Endometrial microvascular endothelial cells (primary cell): ENCODE results near the gene DLK1. TPM values are rescaled to one million over a fixed set of nuclear protein-coding genes. Genes with fewer than 3 reads are reported as not detected.

Experiments
- in situ Hi-C: cut with HindIII; loops from 2 replicates; pipeline ENCODE4 v1.10.0; 2017; ENCODE audit warnings: low sequenced_read_pairs, low pct_unique_long_range_greater_than_20kb; ENCODE audit errors: inconsistent ontology term
- total RNA-seq: library from RNA; depleted of rRNA; stranded (reverse); fragments of >200 nt; gene quantifications from one replicate; pipeline ENCODE4 v1.2.3, GENCODE V29; 2015; ENCODE audit errors: inconsistent ontology term

DLK1 gene
- not detected for total RNA-seq

DNA sequence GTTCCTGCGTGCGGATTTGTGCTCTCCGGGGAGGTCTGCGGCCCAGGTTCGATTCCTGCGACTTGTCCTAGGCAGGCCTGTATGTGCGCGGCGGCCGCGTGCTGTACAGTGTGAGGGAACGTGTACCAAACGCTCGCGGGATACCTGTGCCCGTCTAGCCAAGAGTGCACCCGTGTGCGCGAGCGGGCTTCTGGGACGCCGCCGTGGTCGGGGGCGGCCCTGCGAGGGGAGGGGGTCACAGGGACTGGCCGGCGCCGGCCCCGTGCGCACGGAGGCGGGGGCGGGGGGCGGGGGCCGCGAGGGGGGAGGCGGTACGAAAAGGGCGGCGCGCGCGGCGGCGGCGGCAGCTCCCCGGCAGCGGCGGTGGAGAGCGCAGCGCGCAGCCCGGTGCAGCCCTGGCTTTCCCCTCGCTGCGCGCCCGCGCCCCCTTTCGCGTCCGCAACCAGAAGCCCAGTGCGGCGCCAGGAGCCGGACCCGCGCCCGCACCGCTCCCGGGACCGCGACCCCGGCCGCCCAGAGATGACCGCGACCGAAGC, at the start of gene DLK1:
DLK1 (plus strand) TSS at position 343 of the 536 bp plus-strand sequence; CDS start at position 520, 177 bp downstream.
- in situ Hi-C loops: no loop called here

DNA sequence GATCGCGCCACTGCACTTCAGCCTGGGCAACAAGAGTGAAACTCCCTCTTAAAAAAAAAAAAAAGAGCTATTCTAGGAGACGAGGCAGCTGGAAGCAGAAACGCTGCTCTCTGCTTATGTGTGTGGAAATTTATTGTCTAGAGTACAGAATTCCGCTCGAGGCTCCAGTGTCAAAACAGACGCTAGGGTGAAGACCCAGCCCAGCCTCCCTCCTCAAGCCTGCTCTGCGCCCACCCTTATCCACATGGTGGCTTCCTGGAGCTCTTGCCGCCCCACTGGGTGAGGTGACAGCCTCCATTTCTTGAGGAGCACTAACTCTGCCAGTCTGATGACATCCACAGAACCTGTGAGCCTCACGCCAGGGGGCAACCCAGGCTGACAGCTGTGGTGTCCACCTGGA, 49.5 kb upstream of the DLK1 start:
- in situ Hi-C loops: no loop called here

DNA sequence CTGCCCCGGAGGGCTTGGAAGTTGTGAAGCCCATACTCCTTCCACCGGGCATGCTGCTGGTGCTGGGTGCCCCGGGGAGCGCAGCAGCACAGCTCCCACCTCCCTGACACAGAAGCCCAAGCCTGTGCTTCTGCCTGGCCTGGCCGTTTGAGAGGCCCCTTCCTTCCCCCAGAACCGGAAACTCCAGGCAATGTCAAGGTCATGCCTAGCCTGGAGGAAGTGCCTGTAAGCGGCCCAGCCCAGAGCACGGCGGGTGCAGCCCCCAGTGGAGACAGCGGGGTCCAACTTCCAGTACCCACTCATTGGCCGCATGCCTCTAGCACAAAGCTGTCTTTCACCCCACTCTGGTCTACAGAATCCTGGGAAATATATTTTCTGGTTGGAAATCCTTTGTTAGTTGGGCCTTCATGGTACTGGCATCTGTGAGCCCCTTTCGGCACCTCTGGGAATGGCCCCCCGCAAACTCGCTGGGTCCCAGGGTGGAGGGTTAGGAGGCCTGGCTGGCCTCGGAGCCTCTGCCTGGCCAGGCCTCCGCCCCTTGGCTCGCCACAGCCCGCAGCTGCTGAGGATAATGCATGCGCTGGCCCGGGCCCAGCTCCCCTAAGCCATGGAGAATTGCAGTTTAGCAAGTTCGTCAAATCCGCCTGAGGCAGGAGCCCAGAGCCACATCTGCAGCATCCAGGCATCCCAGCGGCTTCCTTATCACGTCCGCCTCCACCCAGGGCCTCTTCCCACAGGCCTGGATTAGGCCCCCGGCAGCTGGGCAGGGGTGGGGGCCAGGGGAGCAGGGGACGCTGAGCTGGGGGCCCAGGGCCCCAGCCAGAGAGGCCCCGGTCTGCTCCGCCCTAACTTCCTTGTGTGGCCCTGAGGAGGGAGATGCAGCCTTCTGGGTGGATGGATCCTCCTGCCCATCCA, 48.9 kb upstream of the DLK1 start:
- in situ Hi-C loops: no loop called here

DNA sequence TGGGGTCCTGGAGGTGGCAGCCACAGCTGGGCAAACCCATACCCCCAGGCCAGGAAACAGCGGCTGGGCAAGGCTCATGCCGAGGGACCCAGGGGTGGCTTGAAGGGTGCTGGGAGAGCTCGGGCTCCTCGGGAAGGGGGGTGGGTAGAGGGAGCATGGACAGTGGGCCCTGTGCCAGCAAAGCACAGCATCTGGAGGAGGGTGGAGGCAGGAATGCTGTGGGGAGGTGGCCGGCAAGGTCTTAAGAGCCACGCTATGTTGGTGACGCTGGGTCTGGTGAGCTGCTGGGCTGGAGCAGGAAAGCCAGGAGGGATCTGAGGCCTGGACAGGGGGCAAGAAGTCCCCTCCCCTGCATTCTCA, 48.2 kb upstream of the DLK1 start:
- in situ Hi-C loops: no loop called here

DNA sequence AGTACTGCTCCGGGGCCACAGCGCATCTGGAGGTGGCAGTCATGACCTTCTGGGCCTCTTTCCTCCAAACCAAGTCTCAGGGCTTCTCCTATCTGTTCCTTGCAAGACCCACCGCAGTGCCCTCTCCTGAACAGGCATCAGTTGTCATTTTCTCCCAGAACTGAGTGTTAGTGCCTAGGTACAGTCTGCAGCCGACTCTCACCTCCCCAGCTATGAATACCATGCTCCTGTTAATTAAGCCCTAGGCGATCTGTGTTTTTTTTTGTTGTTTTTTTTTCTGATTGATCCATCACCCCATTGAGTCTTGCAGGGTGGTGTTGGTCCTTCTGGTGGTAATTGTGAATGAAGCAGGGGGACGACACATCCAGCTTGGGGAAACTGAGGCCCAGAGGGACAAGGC, 47.5 kb upstream of the DLK1 start:
- in situ Hi-C loops: no loop called here

DNA sequence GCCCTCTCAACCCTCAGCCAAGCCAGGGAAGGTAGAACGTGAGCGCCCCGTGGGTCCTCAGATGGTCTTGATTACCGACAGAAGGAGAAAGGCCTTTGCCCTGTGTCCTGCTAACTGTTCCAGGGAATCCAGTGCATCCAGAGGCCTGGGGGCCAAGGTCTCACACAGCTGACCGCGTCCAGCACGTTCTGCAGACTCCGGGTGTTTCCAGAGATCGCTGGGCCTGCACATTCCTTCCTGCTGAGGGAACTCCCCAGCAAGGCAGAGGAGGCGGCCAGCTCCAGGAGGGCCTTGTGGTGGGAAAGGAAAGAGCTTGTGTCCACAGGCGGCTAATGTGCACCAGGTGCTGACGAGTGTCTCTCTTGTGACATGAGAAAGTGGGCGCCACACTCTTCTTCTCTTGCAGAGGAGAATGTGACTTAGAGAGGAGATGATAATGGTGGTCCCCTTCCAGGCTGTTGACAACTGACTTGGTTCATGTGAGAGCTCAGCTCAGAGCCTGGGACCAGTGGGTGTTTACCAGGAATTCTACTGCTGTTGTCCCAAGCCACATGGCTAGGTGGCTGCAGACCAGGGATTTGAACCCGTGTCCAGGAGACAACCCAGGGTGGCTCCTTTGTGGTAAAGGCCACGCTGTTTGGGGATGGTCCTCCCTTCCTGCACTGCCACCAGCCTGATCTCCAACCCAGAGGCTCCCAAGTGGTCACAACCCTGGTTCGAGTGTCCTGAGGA, 46.8 kb upstream of the DLK1 start:
- in situ Hi-C loops: no loop called here

DNA sequence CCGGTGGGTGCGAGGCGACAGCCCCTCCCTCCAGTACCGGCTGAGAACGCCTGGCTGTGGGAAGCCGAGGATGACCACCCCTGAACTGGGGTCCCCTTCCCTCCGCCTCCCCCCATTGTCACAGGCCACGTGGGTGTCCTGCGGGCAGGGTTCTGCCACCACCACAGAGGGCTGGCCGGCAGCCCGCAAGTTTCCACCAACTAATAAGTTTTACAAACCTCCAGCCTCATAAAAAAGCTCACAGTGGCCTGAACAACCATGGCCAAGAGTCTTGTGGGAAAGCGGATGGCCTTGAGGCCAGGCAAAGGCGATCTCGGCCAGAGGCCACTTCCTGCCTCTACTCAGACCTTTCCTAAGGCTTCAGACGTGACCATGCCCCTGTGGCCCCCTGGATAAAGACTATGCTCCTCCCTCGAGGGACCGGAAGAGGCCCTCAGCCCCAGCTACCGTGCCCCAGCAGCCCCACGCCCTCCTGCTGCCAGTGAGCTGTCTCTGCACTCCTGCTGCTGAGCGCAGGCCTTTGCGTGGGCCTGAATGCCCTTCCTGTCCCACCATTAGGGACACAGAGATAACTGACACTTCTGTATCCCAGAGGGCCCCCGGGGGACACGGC, 46.1 kb upstream of the DLK1 start:
- in situ Hi-C loops: no loop called here

DNA sequence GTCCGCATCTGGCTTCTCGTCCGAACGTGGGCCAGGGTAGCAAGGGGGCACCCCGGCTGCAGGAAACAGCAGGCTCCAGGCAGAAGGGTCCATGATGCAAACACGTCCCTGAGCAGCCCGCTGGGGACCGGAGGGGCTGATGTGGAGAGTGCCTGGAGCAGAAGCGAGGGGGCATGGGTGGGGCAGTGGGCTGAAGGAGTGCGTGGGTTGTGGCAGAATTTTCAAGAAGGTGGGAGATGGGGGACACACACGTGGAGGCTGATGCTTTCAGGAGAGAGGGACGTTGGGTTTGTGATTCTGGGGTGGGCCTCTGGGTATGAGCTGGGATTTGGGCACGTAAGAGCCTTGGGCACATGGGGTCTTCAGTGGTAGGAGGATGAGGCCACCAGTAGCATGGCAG, 45.6 kb upstream of the DLK1 start:
- in situ Hi-C loops: no loop called here

DNA sequence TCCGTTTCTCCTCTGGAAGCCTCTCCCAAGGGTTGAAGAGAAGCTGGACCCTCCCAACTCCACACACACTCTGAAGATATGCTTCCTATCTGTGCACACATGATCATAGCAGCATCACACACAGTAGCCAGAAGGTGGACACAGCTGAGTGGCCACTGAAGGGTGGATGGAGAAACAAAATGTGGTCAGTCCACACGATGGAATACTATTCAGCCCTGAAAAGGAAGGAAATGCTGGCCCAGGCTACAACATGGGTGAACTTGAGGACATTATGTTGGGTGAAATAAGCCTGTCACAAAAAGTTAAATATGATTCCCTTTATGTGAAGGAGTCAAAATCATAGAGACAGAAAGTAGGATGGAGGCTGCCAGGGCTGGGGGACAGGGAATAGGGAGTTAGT, 43.9 kb upstream of the DLK1 start:
- in situ Hi-C loops: no loop called here

DNA sequence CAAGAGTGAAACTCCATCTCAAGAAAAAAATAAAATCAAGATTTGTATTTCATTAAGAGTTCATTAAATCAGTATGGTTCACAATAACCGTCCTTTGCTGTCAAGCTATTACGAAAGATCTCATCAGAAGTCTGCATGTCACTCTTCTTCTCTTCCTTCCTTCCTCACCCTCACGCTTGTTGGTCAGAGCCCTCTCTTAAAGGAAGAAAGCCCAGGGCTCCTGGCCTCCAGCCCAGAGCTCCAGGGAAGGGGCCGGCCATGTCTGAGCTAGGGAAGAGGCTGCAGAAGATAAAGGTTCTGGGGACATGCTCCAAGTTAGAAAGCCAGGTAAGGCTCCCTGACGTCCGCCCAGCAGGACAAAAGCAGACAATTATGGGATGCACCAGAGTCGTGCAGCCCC, 43.1 kb upstream of the DLK1 start:
- in situ Hi-C loops: no loop called here

DNA sequence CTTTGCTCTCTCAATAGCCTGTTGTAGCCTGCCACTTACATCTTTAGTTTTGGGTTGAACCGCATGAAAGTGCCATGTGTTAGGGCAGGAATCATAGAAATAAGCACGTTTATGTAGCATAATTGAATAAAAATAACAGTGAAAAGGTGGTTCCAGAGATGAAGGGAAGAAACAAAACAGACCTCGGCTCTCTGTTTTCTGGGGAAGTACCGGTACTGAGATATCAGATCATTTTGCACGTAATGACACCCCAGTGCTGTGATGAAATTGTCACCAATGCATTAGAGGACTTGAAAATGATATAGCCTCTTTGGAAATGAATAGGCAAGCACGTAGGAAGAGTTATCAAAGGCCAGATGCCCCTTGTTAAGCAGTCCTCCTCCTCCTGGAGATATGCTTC, 42.5 kb upstream of the DLK1 start:
- in situ Hi-C loops: no loop called here

DNA sequence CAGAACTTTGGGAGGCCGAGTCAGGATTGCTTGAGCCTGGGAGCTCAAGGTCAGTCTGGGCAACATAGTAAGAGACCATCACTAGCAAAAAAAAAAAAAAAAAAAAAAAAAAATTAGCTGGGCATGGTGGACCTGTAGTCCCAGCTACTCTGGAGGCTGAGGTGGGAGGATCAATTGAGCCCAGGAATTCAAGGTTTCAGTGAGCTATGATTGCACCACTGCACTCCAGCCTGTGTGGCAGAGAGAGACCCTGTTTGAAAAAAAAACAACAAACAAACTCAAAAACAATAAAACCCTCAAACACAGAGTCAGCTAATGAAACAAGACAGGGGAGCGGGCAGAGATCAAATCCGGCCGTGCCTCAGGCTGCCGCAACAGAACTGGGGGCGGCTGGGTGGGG, 41.7 kb upstream of the DLK1 start:
- in situ Hi-C loops: no loop called here

DNA sequence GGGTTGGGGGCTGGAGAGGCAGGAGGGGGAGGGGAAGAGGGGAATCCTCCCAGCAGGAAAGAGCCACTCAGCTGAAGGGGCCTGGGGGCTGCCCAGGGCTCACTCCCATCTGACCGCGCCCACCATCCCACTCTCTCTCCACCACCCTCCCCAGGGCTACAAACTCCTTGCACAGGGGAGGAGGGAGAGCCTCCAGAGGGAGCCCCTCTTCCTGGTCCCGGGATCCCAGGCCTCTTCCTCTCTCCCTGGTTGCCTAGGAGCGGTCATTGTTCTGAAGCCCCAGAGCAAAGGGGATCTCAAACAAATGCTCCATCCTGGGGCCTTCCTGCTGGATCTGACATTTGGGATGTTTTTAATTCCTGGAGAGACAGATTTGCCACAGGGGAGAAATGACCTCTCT, 39.8 kb upstream of the DLK1 start:
- in situ Hi-C loops: no loop called here

DNA sequence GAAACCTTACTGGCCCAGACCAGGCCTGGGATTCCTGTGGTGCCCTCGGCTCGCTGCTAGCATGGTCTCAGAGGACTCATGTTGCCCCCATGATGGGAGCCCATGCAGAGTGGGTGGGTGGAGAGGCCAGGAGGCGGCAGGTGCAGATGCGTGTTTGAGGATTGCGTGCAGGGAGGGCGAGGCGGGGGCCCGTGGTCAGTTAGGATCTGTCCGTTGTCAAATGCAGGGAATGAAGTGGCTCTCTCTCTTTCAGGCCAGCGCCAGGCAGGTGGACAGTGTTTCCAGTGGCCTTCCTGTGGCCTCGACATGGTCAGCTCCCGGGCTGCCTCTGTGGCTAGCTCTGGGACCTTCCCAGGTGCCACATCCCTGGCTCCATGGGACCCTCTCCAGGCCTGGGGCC, 39.3 kb upstream of the DLK1 start:
- in situ Hi-C loops: no loop called here

DNA sequence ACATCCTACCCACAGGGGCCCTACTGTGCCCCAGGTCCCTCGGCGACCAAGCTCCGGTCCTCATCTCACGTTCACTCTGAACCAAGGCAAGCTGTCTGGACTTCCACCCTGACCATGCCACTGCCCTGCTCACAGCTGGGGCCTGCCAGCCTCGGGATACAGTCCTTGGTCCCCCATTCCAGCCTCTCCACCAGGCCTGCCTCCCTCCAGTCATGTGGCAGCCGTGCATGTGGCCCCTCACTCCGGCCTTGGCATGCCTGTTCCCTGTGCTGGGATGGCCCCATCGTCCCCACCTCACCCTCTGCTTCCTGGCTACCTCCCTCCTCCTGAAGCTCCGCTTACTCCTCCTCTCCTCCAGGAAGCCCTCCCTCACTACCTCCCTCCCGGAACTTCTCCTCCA, 38.6 kb upstream of the DLK1 start:
- in situ Hi-C loops: no loop called here

DNA sequence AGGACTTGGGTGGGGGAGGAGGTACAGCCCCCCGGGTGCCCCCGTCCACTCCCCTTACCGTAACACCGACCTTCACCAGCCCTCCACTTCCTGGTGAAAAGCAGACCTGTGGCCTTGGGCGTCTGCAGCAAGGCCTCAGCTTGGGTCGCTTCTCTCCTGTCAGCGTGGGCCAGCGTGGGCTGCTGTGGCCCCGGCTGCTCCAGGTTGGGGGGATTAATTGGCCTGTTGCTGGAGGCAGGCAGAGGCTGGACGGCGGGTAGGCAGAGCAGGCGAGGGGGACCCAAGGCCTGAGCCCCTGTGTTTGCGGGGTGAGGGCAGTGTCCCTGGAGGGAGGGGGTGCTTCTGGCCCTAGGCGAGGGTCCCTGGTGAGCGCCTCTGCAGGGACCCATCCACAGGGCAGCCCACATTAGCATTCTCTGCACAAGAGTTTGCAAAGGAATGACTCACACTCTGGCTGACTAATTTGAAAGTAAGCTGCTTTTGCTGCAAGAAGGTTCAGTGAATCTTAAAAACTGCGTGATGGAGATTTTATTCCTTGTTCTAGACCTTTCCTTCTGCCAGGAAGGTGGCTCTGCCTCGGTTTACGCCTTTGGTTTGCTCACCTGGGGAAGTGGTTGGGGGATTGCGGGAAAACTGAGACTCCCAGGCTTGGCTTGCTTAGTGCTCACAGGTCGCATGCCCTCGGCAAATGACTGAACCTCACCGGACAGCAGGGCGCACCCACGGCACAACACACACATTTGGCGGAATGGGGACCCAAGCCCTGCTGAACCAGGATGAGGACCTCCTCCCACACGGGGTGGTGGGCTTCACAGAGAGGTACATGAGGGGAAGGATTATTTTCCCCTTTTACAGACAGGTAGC, 37.9 kb upstream of the DLK1 start:
- in situ Hi-C loops: no loop called here

DNA sequence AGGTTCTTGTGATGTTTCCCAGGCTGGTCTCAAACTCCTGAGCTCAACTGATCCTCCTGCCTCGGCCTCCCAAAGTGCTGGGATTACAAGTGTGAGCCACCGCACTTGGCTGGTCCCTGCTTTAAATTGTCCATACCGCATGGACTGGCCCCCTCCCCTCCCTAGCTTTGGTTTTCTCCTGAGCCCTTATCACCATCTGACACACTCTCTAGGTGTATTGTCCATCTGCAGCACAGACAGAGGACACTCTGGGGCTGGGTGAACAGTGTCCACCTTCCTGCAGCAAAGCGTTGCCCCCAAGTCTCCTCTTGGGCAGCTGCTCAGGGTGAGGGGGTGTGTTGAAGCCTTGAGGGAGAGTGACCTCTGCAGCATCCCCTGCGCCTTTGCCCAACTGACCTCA, 36.0 kb upstream of the DLK1 start:
- in situ Hi-C loops: no loop called here

DNA sequence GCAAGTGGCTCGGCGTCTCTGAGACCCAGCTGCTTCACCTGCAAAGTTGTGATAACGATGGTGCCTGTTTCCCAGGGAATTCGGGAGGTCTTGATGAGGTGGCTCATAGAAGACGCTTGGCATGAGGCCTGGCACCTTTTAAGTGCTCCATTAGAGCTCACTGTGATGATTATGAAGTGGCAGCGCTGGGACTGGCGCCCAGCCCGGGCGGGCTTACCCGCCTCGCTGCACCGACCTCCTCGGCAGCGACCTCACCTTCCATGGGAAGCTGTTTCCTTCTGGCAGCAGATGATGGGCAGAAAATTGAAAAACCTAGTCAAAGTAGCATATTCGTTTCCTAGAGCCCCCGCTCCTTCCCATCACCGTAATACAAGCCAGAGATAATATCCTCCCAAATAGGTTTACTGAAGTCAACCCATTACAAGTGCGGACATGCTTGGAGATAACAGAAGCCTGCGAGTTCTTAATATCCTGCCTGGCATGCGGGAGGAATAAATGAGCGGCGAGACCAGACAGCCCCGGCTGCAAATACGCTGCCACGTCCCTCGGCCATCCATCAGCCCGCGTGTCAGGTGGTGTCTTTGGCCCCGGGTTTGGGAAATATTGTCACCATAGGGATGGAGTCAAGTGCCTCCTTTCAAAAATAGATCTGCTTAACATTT, 35.2 kb upstream of the DLK1 start:
- in situ Hi-C loops: no loop called here
